Measurements from ENCODE around the gene MS4A10. TPM values are rescaled to one million over a fixed set of nuclear protein-coding genes. Genes with fewer than 3 reads are reported as not detected.

Gene MS4A10
- total RNA-seq, 6 experiments from 2014 or later, result not detected

DNA sequence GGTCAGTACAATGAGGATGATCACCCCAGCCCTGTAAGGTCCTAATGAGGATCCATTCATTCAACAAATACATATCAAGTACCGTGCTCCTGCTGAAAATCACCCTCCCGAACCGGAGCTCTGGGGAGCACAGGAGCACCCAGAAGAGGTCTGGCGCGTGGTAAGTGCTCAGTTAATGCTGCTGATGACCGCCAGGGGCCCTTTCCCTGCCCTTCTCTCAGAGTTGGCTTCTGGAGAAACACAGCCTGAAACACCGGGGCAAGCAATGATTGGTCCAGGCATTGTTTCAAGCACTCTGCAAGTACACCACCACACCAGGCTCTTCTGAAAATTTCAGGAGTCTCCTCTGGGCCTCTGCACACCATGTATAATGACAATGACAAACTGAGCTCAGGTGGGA is 53.0 kb downstream of the MS4A10 start:
- no peak overlapping the region for H3K4me3 ChIP-seq
- no peak overlapping the region for H3K27ac ChIP-seq
- no peak for ATAC-seq
- DNase-seq, result no peak
- TF ChIP-seq POLR2A (IDR thresholded peaks at IDR 0.05) (no peak), CTCF (IDR thresholded peaks at IDR 0.05) (no peak)
- H3K4me1 ChIP-seq, result peaks cover 0 to 10% (median 2%) of the 10 kb centered on the region in 4 donors
- no peaks in the 10 kb centered on the region for H3K27me3 ChIP-seq
- intact Hi-C loops (cut with DNase I), result no loop called here
- H3K36me3 ChIP-seq, result no peaks in the 10 kb centered on the region
- H3K9me3 ChIP-seq, result no peaks in the 10 kb centered on the region
- WGBS (ENCODE audit: insufficient coverage, low coverage, low lambda C conversion rate, missing lambda C conversion rate), result 80% methylated on average over 1 of the region's 7 CpGs

GRCh38 chr11:60840470-60841430 is 55.6 kb downstream of the MS4A10 start:
- Histone ChIP-seq H3K4me1 (peaks cover 0 to 18% (median 7%) of the 10 kb centered on the region in 4 donors), H3K4me3 (no peak overlapping the region), H3K36me3 (no peaks in the 10 kb centered on the region), H3K27me3 (no peaks in the 10 kb centered on the region), H3K27ac (peak overlapping the region in 1 of 3 donors; percentile 40), H3K9me3 (no peaks in the 10 kb centered on the region)
- intact Hi-C loops (cut with DNase I), result no loop called here
- ATAC-seq, result no peak
- TF ChIP-seq POLR2A (IDR thresholded peaks at IDR 0.05) (no peak), CTCF (IDR thresholded peaks at IDR 0.05) (no peak)
- 83% methylated on average over 7 of the region's 14 CpGs for WGBS (ENCODE audit: insufficient coverage, low coverage, low lambda C conversion rate, missing lambda C conversion rate)
- no peak for DNase-seq

DNA sequence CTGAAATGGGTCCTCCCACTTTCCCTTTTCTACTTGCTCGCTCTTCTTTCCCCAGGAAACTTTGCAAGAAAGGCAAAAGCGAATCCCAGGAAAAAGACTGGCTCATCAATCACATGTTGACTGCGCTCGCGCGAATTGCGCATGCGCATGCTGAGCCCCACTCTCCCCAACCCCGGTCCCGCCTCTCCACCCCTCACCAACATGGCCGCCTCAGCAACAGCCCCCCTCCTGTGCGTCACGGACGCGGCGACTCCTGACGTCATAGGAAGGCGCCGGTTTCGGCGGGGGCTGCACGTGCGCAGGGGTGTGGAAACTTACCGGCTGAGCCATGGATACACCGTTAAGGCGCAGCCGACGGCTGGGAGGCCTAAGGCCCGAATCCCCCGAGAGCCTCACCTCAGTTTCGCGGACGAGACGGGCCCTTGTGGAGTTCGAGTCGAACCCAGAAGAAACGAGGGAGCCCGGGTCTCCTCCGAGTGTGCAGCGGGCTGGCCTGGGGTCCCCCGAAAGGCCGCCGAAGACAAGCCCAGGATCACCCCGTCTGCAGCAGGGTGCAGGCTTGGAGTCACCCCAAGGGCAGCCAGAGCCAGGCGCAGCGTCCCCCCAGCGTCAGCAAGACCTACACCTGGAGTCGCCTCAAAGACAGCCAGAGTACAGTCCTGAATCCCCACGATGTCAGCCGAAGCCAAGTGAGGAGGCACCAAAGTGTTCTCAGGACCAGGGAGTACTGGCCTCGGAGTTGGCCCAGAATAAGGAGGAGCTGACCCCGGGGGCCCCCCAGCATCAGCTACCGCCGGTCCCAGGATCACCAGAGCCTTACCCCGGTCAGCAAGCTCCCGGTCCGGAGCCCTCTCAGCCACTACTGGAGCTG is 56.9 kb downstream of the MS4A10 start, which contains the start of gene CCDC86:
Gene CCDC86, plus strand, starts transcription at position 317 of the 871 bp plus-strand sequence. Its CDS starts 12 bp downstream, at position 329.
- no peaks in the 10 kb centered on the region for H3K9me3 ChIP-seq
- H3K36me3 ChIP-seq, result no peaks in the 10 kb centered on the region
- TF ChIP-seq POLR2A (IDR thresholded peaks at IDR 0.05) (no peak), CTCF (IDR thresholded peaks at IDR 0.05) (no peak)
- peak; percentile 94 to 96 (median 95) for DNase-seq
- peak within 1 kb of the TSS; percentile 92 to 97 (median 96) for H3K4me3 ChIP-seq
- WGBS (ENCODE audit: insufficient coverage, low coverage, low lambda C conversion rate, missing lambda C conversion rate), result 1% methylated on average over 25 of the region's 57 CpGs
- no peaks in the 10 kb centered on the region for H3K27me3 ChIP-seq
- H3K27ac ChIP-seq, result peak within 1 kb of the TSS; percentile 41 to 65 (median 50)
- peaks cover 0 to 18% (median 7%) of the 10 kb centered on the region in 4 donors for H3K4me1 ChIP-seq
- peak; percentile 93 to 97 (median 96) for ATAC-seq
- intact Hi-C loops (cut with DNase I), result no loop called here
